Activated T-cell treated with anti-CD3 and anti-CD28 coated beads, Interleukin-2, amount 50 U/mL, for 48 hours (primary cell): Measurements from ENCODE around the gene THADA.

Experiments
- DNase-seq, 2 experiments: peaks; one replicate each; pipeline ENCODE4 v3.0.0-alpha.2; 2020

THADA gene

GRCh38 chr2:43372416-43373081 lies 223.3 kb downstream of the THADA start:
- DNase-seq = no peak

GRCh38 chr2:43370705-43371104 lies 225.1 kb downstream of the THADA start:
- no peak for DNase-seq

GRCh38 chr2:43370146-43370545 lies 225.7 kb downstream of the THADA start:
- DNase-seq = no peak

- no peak for DNase-seq
Measured at GRCh38 chr2:43368483-43369385, 227.1 kb downstream of the THADA start.

GRCh38 chr2:43367012-43367782 lies 228.6 kb downstream of the THADA start:
- DNase-seq = no peak

GRCh38 chr2:43363120-43363519 lies 232.7 kb downstream of the THADA start:
- DNase-seq = no peak

GRCh38 chr2:43361286-43361685 lies 234.6 kb downstream of the THADA start:
- no peak for DNase-seq

GRCh38 chr2:43360137-43360536 lies 235.7 kb downstream of the THADA start:
- no peak for DNase-seq

GRCh38 chr2:43358410-43359201 lies 237.2 kb downstream of the THADA start:
- DNase-seq = no peak

- no peak for DNase-seq
Measured at GRCh38 chr2:43356774-43357173, 239.1 kb downstream of the THADA start.

GRCh38 chr2:43355399-43355798 lies 240.4 kb downstream of the THADA start:
- no peak for DNase-seq

GRCh38 chr2:43349904-43350303 lies 245.9 kb downstream of the THADA start:
- no peak for DNase-seq

GRCh38 chr2:43348908-43349661 lies 246.8 kb downstream of the THADA start:
- DNase-seq = no peak

GRCh38 chr2:43347746-43348145 lies 248.1 kb downstream of the THADA start:
- DNase-seq = no peak

GRCh38 chr2:43346602-43347567 lies 249.0 kb downstream of the THADA start:
- no peak for DNase-seq

GRCh38 chr2:43345872-43346271 lies 250.0 kb downstream of the THADA start:
- DNase-seq = no peak

GRCh38 chr2:43345391-43345813 lies 250.4 kb downstream of the THADA start:
- no peak for DNase-seq

- DNase-seq = no peak
Measured at GRCh38 chr2:43344868-43345373, 250.9 kb downstream of the THADA start.

- DNase-seq = no peak
Measured at GRCh38 chr2:43343573-43344304, 252.1 kb downstream of the THADA start.
